CD4-positive, alpha-beta T cell treated with Interleukin-6 at 100 ng/mL for 8 hours (primary cell): ENCODE results near the gene PKN2.

Source experiments
- DNase-seq: peaks from one replicate; pipeline ENCODE4 v3.0.0-alpha.2; 2020; ENCODE audit warnings: mixed read lengths, low spot score

Gene PKN2

DNA sequence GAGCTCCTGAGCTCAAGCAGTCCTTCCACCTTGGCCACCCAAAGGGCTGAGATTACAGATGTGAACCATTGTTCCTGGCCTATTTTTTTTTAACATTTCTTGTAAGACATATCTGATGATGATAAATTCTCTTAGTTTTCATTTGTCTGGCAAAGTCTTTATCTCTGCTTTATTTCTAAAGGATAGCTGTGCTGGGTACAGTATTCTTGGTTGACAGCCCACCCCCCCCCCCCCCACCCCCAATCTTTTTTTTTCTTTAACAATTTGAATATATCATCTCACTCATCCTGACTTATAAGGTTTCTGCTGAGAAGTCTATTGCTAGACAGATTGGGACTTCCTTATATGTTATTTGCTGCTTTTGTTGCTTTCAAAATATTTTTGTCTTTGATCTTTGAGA lies 51.3 kb downstream of the PKN2 start:
- DNase-seq = no peak

DNA sequence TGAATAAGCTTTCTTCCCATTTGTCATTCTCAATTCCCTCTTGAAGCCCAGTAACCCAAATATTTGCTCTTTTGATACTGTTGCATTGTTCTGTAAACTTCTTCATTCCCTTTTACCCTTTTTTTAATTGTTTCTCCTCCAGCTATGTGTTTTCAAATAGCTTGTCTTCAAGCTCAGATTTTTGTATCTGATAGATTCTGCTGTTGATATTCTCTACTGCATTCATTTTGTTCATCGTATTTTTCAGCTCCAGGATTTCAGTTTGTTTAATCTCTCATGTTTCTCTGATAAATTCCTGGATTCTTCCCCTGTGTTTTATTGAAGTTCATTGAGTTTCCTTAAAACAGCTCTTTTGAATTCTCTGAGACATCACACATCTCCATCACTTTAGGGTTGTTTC lies 51.8 kb downstream of the PKN2 start:
- DNase-seq = no peak

GRCh38 chr1:88736633-88737248 lies 52.7 kb downstream of the PKN2 start:
- DNase-seq = no peak

- no peak for DNase-seq
Measured at GRCh38 chr1:88737338-88737927, 53.4 kb downstream of the PKN2 start.

GRCh38 chr1:88740784-88741183 lies 56.7 kb downstream of the PKN2 start:
- DNase-seq = no peak

DNA sequence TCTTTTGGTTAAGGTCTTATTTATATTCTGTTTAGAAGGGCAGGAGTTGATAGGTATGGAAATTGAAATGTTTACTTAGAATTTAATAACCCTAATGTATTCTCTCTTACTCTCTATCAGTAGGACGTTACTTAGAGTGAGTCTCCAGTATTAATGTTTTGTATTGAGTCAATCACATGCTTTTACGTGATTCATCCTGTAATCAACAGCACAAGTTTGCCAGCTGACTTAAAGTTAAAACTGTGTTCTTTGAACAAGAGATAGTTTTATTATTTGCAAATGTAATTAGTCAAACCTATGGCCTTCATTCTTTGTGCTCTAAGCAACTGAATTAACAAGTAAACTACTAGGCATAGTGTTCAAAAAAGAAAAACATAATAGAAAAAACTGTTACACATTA lies 57.3 kb downstream of the PKN2 start:
- no peak for DNase-seq

DNA sequence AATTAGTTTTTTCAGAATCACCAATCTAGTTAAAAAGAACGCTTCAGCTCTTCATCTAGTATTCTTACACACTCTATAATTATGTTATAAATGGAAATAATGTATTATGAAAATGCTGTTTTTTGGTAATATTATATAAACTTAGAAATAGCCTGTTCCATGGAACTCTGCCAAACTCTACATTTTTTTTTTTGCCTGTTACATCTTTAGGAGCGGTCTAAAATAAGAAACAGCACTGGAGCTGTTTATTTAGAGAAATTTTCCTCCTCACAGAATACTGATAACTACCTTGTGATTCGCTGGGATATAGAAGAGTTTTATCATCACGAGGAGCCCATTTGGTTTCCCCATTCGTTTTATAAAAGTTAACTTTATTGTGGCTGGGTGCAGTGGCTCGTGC lies 58.5 kb downstream of the PKN2 start:
- no peak for DNase-seq

GRCh38 chr1:88744142-88744541 lies 60.1 kb downstream of the PKN2 start:
- no peak for DNase-seq

DNA sequence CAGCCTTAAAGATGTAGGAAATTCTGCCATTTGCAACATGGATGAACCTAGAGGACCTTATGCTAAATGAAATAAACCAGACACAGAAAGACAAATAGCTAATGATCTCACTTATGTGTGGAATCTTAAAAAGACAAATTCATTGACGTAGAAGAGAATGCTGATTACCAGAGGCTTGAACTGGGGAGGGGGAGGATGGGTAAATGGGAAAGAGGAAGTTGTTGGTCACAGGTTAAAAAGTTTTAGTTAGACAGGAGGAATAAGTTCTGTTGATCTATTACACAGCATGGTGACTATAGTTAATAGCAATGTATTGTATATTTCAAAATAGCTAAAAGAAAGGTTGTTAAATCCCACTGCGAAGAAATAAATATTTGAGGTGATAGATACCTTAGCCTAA lies 62.8 kb downstream of the PKN2 start:
- DNase-seq = no peak

DNA sequence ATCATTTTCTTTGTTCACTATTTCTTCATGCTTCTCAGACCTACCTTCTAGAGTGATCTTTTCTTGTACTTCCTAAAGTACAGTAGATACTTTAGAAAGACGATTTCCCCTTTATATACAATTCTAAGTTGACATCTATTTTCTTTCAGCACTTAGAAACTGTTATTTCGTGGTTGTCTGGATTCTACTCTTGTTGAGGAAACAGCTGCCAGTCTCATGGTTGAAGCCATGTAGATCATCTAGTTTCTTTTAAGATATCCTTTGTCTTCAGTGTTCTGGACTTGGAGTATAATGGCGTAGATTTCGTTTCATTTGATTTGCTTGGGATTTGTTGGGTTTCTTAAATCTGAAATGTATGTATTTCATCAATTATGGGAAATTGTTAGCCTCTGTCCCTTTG lies 67.6 kb downstream of the PKN2 start:
- no peak for DNase-seq

GRCh38 chr1:88753506-88753905 lies 69.4 kb downstream of the PKN2 start:
- no peak for DNase-seq

DNA sequence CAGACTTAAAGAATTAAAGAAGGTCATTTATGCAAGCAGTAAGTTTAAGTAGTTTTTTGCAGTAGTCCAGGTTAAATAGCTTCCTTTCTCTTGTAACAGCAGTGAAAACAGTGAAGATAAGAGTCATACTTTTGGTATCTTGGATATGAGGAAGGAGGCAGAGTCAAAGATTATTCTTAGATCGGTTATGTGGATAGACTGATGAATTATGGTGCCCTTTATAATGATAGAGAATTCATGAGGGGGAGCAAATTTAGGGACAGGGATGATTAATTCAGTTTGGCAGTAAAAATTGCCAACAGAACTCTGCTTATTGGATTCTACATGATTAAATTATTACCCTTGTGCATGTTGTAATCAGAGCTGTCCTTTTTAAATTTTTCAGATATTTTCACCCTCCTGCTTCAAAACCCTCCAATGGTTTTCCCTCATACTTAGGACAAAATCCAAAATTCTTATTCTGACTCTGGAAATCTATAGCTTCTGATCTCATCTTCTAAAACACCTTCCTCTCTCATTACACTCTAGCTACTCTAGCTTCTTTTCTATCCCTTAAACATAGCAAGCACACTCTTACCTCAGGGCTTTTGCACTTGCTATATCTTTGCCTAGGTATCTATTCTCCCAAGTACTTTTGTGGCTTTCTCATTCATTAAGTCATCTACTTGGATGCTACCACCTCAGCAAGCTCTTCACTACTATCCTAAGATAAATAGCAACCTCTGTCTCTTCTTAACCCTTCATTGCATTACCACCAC lies 79.8 kb downstream of the PKN2 start:
- DNase-seq = no peak

- no peak for DNase-seq
Measured at GRCh38 chr1:88768187-88768586, 84.1 kb downstream of the PKN2 start.

DNA sequence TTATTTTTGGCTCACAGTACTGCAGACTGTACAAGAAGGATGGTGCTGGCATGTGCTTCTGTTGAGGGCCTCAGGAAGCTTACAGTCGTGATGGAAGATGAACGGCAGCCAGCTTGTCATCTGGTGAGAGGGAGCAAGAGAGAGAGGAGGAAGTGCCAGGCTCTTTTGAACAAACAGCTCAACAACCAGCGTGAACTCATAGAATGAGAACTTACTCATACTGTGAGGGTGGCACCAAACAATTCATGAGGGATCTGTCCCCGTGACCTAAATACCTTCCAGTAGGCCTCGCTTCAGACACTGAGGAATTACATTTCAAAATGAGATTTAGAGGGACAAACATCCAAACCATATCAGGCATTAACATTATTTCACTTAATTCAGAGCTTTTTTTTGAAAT lies 84.7 kb downstream of the PKN2 start:
- DNase-seq = no peak

GRCh38 chr1:88773540-88774150 lies 89.6 kb downstream of the PKN2 start:
- no peak for DNase-seq

DNA sequence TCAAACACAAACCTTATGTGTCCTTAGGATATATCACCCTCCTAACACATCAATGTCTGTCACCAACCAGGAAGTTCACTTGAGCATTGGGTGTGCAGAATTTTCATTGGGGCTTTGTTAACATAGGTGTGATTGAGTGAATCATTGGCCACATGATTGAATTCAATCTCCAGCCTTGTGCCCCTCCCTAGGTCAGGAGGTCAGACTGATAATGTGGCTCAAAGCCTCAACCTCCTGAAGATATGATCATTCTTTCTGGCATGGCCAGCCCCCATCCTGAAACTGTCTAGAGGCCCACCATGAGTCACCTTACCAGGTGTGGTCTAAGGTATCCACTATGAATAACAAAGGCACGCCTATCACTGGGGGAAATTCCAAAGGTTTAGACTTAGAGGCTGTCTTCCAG lies 90.1 kb downstream of the PKN2 start:
- DNase-seq = no peak

DNA sequence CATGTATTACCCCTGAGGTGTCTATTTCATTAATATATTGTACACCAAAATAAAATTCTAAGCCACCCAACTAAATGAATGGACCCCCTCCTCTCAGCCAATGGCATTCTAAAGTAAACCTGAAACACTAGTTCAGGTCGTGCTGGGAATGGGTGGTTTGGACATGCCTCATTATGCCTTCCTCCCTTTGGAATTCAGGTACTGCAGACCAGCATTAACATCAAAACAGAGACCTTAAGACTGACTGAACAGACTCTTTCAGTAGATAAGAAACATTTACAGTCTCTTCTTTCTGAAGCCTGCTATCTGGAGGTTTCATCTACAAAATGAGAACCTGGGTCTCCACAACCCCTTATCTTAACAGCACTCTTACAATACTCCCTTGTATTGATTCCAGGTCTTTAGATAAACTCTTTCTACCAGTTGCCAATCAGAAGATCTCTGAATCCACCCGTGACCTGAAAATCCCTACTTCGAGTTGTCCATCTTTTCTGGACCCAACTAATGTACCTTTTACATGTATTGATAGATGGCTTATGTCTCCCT lies 93.6 kb downstream of the PKN2 start:
- no peak for DNase-seq

GRCh38 chr1:88779880-88780279 lies 95.8 kb downstream of the PKN2 start:
- DNase-seq = no peak

DNA sequence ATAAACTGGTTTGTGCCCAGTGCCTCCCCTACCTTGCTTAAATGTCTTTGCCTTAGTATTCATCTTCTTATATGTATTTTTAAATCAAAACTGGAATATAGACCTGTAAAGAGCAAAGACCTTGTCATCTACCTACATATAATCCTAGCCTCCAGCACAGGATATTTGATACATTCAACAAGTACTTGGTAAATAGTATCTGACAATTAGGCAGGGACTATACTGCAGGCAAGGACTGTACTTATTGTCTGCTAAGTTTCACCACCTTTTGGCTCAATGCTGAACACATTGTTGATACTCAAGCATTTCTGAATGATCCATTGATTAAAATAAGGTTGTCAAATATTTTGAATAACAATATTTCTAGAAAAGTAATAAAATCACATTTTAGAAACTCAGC lies 96.4 kb downstream of the PKN2 start:
- DNase-seq = no peak

DNA sequence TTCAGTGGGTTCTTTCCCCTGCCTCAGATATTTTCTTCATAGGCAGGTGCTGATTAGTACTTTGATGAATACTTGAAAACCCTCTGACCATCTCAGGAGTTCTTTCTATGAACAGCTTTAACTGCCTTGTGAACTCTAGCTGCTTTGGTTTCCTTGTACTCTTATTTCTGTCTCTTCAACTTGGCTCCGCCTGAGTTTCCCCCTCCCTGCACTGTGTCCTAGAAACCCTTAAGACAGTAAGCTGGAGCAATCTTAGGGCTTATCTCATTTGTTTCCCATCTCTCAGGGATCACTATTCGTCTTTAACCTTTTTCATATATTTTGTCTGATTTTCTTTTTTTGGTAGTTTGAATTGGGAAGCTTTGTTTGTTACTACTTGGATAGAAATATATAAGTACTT lies 99.1 kb downstream of the PKN2 start:
- no peak for DNase-seq

GRCh38 chr1:88784551-88784950 lies 100.5 kb downstream of the PKN2 start:
- DNase-seq = no peak

- no peak for DNase-seq
Measured at GRCh38 chr1:88787023-88787903, 103.2 kb downstream of the PKN2 start.
